Keratinocyte (primary cell): ENCODE results near the gene TMEM120B. TPM values are rescaled to one million over a fixed set of nuclear protein-coding genes. Genes with fewer than 3 reads are reported as not detected.
"Not testable (repeated sequence)": the region's sequence is repeated elsewhere in the genome, so short reads cannot be mapped to it uniquely, and the experiment has no call there.

Source experiments
- DNase-seq: peaks from one replicate; pipeline ENCODE4 v3.0.0-alpha.2; 2011; ENCODE audit warnings: low read depth, missing footprints, low spot score
- FAIRE-seq: peaks from 2 replicates; lab custom pipeline; 2011; peaks lifted over from hg19 to GRCh38; lab: Jason Lieb, UNC
- H2AFZ ChIP-seq: 2 replicates; pipeline ENCODE4 v1.6.0; 2012; ENCODE audit warnings: low read length, control low read depth, inconsistent platforms; ENCODE audit not compliant: control insufficient read depth
- H3K27ac ChIP-seq: 2 replicates; pipeline ENCODE4 v1.5.1; 2011; ENCODE audit warnings: low read length; ENCODE audit not compliant: control insufficient read depth, insufficient read depth
- H3K27me3 ChIP-seq: 3 replicates; pipeline ENCODE4 v1.6.0; 2011; ENCODE audit warnings: low read length; ENCODE audit not compliant: control insufficient read depth, insufficient read depth; ENCODE audit errors: extremely low read depth
- H3K36me3 ChIP-seq, 2 experiments: 2 replicates in 1 of 2; 3 replicates in 1 of 2; pipeline ENCODE4 v1.5.1; 2011; ENCODE audit warnings: low read length in 2 of 2, mild to moderate bottlenecking in 1 of 2; ENCODE audit not compliant: control insufficient read depth in 2 of 2, insufficient read depth in 2 of 2; ENCODE audit errors: extremely low read depth in 1 of 2
- H3K4me1 ChIP-seq: 3 replicates; pipeline ENCODE4 v1.5.1; 2011; ENCODE audit warnings: low read length; ENCODE audit not compliant: control insufficient read depth, insufficient read depth; ENCODE audit errors: extremely low read depth
- H3K4me2 ChIP-seq: 3 replicates; pipeline ENCODE4 v1.6.0; 2011; ENCODE audit warnings: low read depth, low read length; ENCODE audit not compliant: control insufficient read depth, insufficient read depth; ENCODE audit errors: extremely low read depth
- H3K4me3 ChIP-seq, 3 experiments: fragments of 200-600 bp in 1 of 3; sonication (generic) in 1 of 3; 2 replicates in 2 of 3; 3 replicates in 1 of 3; pipeline ENCODE4 v1.5.1; 2011 to 2016; ENCODE audit warnings: low read length in 3 of 3, mild to moderate bottlenecking in 3 of 3, control low read depth in 2 of 3, inconsistent platforms in 1 of 3, low read depth in 1 of 3, mixed read lengths in 1 of 3, mixed run types in 1 of 3, moderate library complexity in 1 of 3; ENCODE audit not compliant: control insufficient read depth in 2 of 3, insufficient read depth in 2 of 3; ENCODE audit errors: extremely low read depth in 1 of 3
- H3K79me2 ChIP-seq: 2 replicates; pipeline ENCODE4 v1.6.0; 2012; ENCODE audit warnings: low read length; ENCODE audit not compliant: control insufficient read depth, insufficient read depth
- H3K9ac ChIP-seq: 3 replicates; pipeline ENCODE4 v1.6.0; 2011; ENCODE audit warnings: low read length; ENCODE audit not compliant: control insufficient read depth, insufficient read depth; ENCODE audit errors: extremely low read depth
- H3K9me1 ChIP-seq: 3 replicates; pipeline ENCODE4 v1.6.0; 2011; ENCODE audit warnings: low read length; ENCODE audit not compliant: control insufficient read depth, insufficient read depth; ENCODE audit errors: extremely low read depth
- H3K9me3 ChIP-seq: 2 replicates; pipeline ENCODE4 v1.5.1; 2012; ENCODE audit warnings: low read depth, low read length; ENCODE audit not compliant: control insufficient read depth
- H4K20me1 ChIP-seq: 3 replicates; pipeline ENCODE4 v1.6.0; 2011; ENCODE audit warnings: low read length; ENCODE audit not compliant: control insufficient read depth, insufficient read depth; ENCODE audit errors: extremely low read depth
- CTCF ChIP-seq, 3 experiments: IDR thresholded peaks in 1 of 3; conservative IDR thresholded peaks in 1 of 3; optimal IDR thresholded peaks in 1 of 3; 2 replicates in 2 of 3; 3 replicates in 1 of 3; pipeline versions ENCODE3 to v1.5.1; 2011; ENCODE audit warnings: low read length in 3 of 3, mild to moderate bottlenecking in 3 of 3, moderate library complexity in 2 of 3, control low read depth in 1 of 3, inconsistent platforms in 1 of 3; ENCODE audit not compliant: insufficient read depth in 2 of 3; ENCODE audit errors: extremely low read depth in 1 of 3
- EZH2 ChIP-seq: IDR thresholded peaks from one replicate; pipeline ENCODE4 v1.6.1; 2012; ENCODE audit warnings: inconsistent platforms, mild to moderate bottlenecking, low read length, moderate library complexity
- dilution Hi-C: fragments of 300-500 bp; cut with MboI; formaldehyde crosslinking; loops from one replicate; pipeline ENCODE4 v1.7.0; 2020; ENCODE audit warnings: low sequenced_read_pairs; ENCODE audit not compliant: extremely low pct_ligation_motif_present
- polyA plus RNA-seq, 5 experiments: library from polyadenylated mRNA; depleted of rRNA in 3 of 5; stranded (reverse) in 3 of 5; stranded (forward) in 1 of 5; unstranded in 1 of 5; fragments of >200 nt; gene quantifications; 1 replicate in 1 of 5; 2 replicates in 3 of 5; 3 replicates in 1 of 5; pipeline versions ENCODE4 v1.2.1 to v1.2.3, GENCODE V29; 2011 to 2012; ENCODE audit warnings: missing spikeins in 2 of 5, low read depth in 1 of 5, low replicate concordance in 1 of 5

The TMEM120B gene
- polyA plus RNA-seq, 1 donor (not counting 4 experiments of a cell fraction or from before 2014, with no cell fraction given), result 6.9 TPM

GRCh38 chr12:121740847-121741246 lies 28.3 kb downstream of the TMEM120B start:
- TF ChIP-seq EZH2, result no peak
- no peak for TF ChIP-seq CTCF (optimal IDR thresholded peaks at IDR 0.05 in 1 of 3, IDR thresholded peaks at IDR 0.05 in 1 of 3, conservative IDR thresholded peaks at IDR 0.05 in 1 of 3; ENCODE audit: extremely low read depth in 1 of 3, insufficient read depth in 2 of 3, low read length in 3 of 3)
- Histone ChIP-seq H2AFZ (no peak overlapping the region), H3K27me3 (no peaks in the 10 kb centered on the region), H3K9me1 (peaks cover 3% of the 10 kb centered on the region), H3K4me2 (no peak overlapping the region), H3K9ac (no peak overlapping the region), H4K20me1 (no peaks in the 10 kb centered on the region), H3K79me2 (no peaks in the 10 kb centered on the region), H3K9me3 (no peaks in the 10 kb centered on the region), H3K4me3 (no peak overlapping the region), H3K36me3 (peaks cover 0 to 4% of the 10 kb centered on the region in 2 experiments), H3K4me1 (no peaks in the 10 kb centered on the region), H3K27ac (no peak overlapping the region)
- FAIRE-seq, result no peak
- dilution Hi-C loops, result no loop called here
- DNase-seq, result no peak

- DNase-seq, result no peak
- no peaks in the 10 kb centered on the region for H3K79me2 ChIP-seq
- H2AFZ ChIP-seq, result no peak overlapping the region
- no peaks in the 10 kb centered on the region for H3K4me1 ChIP-seq
- no peaks in the 10 kb centered on the region for H4K20me1 ChIP-seq
- peaks cover 3% of the 10 kb centered on the region for H3K9me1 ChIP-seq
- H3K36me3 ChIP-seq, result peaks cover 0 to 4% of the 10 kb centered on the region in 2 experiments
- H3K4me3 ChIP-seq, result no peak overlapping the region
- dilution Hi-C loops, result no loop called here
- H3K9ac ChIP-seq, result no peak overlapping the region
- no peak overlapping the region for H3K27ac ChIP-seq
- no peaks in the 10 kb centered on the region for H3K9me3 ChIP-seq
- H3K4me2 ChIP-seq, result no peak overlapping the region
- FAIRE-seq, result no peak
- no peak for TF ChIP-seq CTCF (optimal IDR thresholded peaks at IDR 0.05 in 1 of 3, IDR thresholded peaks at IDR 0.05 in 1 of 3, conservative IDR thresholded peaks at IDR 0.05 in 1 of 3; ENCODE audit: extremely low read depth in 1 of 3, insufficient read depth in 2 of 3, low read length in 3 of 3)
- no peak for TF ChIP-seq EZH2
- no peaks in the 10 kb centered on the region for H3K27me3 ChIP-seq
Measured at GRCh38 chr12:121741743-121742142, 29.2 kb downstream of the TMEM120B start.

- dilution Hi-C loops, H3K27ac ChIP-seq, H4K20me1 ChIP-seq, H3K4me3 ChIP-seq, H3K9me3 ChIP-seq, H2AFZ ChIP-seq, H3K4me1 ChIP-seq, DNase-seq, H3K79me2 ChIP-seq, H3K27me3 ChIP-seq, H3K4me2 ChIP-seq, H3K9me1 ChIP-seq, H3K9ac ChIP-seq, FAIRE-seq: not testable (repeated sequence)
- peaks cover 5 to 14% of the 10 kb centered on the region in 2 experiments for H3K36me3 ChIP-seq
Measured at GRCh38 chr12:121745545-121745944, 33.0 kb downstream of the TMEM120B start.
